Parathyroid adenoma (tissue), 2 donors: ENCODE results near the gene CDC14A.
A peak's percentile ranks its signal among the peaks of the same experiment; 100 is the strongest.

Source experiments
- H2AFZ ChIP-seq: fragments of 300-600 bp; sonication (generic); one replicate; pipeline ENCODE4 v1.7.0; 2017; ENCODE audit warnings: antibody characterized with exemption, mild to moderate bottlenecking
- H3K27ac ChIP-seq: fragments of 300-600 bp; sonication (generic); one replicate; pipeline ENCODE4 v1.7.0; 2017
- H3K27me3 ChIP-seq: fragments of 300-600 bp; sonication (generic); one replicate; pipeline ENCODE4 v1.7.0; 2017; ENCODE audit warnings: low read length; ENCODE audit not compliant: control insufficient read depth, insufficient read depth
- H3K36me3 ChIP-seq: fragments of 300-600 bp; sonication (generic); one replicate; pipeline ENCODE4 v1.7.0; 2017; ENCODE audit warnings: low read length; ENCODE audit not compliant: control insufficient read depth, insufficient read depth
- H3K4me1 ChIP-seq: fragments of 300-600 bp; sonication (generic); one replicate; pipeline ENCODE4 v1.7.0; 2017; ENCODE audit warnings: control low read depth
- H3K4me2 ChIP-seq: fragments of 300-600 bp; sonication (generic); one replicate; pipeline ENCODE4 v1.7.0; 2017; ENCODE audit warnings: low read length
- H3K4me3 ChIP-seq: fragments of 300-600 bp; sonication (generic); one replicate; pipeline ENCODE4 v1.7.0; 2017; ENCODE audit warnings: low read depth, low read length
- H3K79me2 ChIP-seq: fragments of 300-600 bp; sonication (generic); one replicate; pipeline ENCODE4 v1.7.0; 2017; ENCODE audit warnings: control low read depth
- H3K9ac ChIP-seq: fragments of 300-600 bp; sonication (generic); one replicate; pipeline ENCODE4 v1.7.0; 2017; ENCODE audit warnings: mild to moderate bottlenecking
- H3K9me3 ChIP-seq: fragments of 300-600 bp; sonication (generic); one replicate; pipeline ENCODE4 v1.7.0; 2017; ENCODE audit warnings: low read length; ENCODE audit not compliant: control insufficient read depth
- CTCF ChIP-seq: fragments of 300-600 bp; sonication (generic); IDR thresholded peaks from one replicate; pipeline ENCODE4 v1.7.0; 2017; ENCODE audit warnings: antibody characterized with exemption, mild to moderate bottlenecking
- donor health status: primary hyperparathyroidism.

Gene CDC14A

GRCh38 chr1:100462326-100463025 is 110.2 kb downstream of the CDC14A start:
- H3K27me3 ChIP-seq, result no peaks in the 10 kb centered on the region
- H3K9ac ChIP-seq, result no peak overlapping the region
- TF ChIP-seq CTCF, result no peak
- no peaks in the 10 kb centered on the region for H3K4me1 ChIP-seq
- no peaks in the 10 kb centered on the region for H3K79me2 ChIP-seq
- H3K36me3 ChIP-seq, result no peaks in the 10 kb centered on the region
- no peaks in the 10 kb centered on the region for H3K9me3 ChIP-seq
- no peak overlapping the region for H2AFZ ChIP-seq
- H3K27ac ChIP-seq, result no peak overlapping the region
- H3K4me2 ChIP-seq, result no peak overlapping the region
- no peak overlapping the region for H3K4me3 ChIP-seq

GRCh38 chr1:100463791-100464424 is 111.6 kb downstream of the CDC14A start:
- peaks cover 4% of the 10 kb centered on the region for H3K4me1 ChIP-seq
- no peaks in the 10 kb centered on the region for H3K9me3 ChIP-seq
- no peak overlapping the region for H3K4me2 ChIP-seq
- no peak overlapping the region for H3K4me3 ChIP-seq
- no peak overlapping the region for H3K9ac ChIP-seq
- H2AFZ ChIP-seq, result peak overlapping the region; percentile 16
- peak; percentile 74 for TF ChIP-seq CTCF
- H3K79me2 ChIP-seq, result no peaks in the 10 kb centered on the region
- no peaks in the 10 kb centered on the region for H3K27me3 ChIP-seq
- H3K27ac ChIP-seq, result no peak overlapping the region
- H3K36me3 ChIP-seq, result no peaks in the 10 kb centered on the region

DNA sequence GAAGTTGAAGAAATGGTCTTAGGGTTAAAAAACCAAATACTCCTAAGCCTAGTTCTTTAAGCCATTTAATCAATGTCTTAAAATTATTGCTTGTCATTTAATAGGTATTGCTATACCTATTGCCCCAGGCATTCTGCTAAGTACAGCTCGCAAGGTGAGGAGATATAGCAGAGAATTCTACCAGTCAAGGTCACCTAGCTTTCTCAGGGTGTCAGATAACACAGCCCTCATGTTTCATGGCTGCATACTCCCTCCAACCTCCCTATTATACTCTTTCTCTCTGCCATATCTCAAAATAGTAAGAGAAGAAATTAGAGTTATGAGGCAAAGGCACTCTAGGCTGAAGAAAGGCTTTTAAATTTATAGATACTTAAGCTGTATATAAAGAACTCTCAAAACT is 117.3 kb downstream of the CDC14A start:
- no peak overlapping the region for H3K4me3 ChIP-seq

GRCh38 chr1:100474834-100475233 is 122.5 kb downstream of the CDC14A start:
- Histone ChIP-seq H3K4me1 (no peaks in the 10 kb centered on the region), H3K27ac (no peak overlapping the region), H3K27me3 (no peaks in the 10 kb centered on the region), H3K4me2 (no peak overlapping the region), H3K4me3 (no peak overlapping the region), H3K79me2 (no peaks in the 10 kb centered on the region), H3K9ac (no peak overlapping the region), H3K36me3 (no peaks in the 10 kb centered on the region), H2AFZ (no peak overlapping the region), H3K9me3 (no peaks in the 10 kb centered on the region)
- TF ChIP-seq CTCF, result no peak

More for the DNA sequence above, 117.3 kb downstream of the CDC14A start:
- no peaks in the 10 kb centered on the region for H3K9me3 ChIP-seq
- peak overlapping the region; percentile 13 for H3K4me2 ChIP-seq
- TF ChIP-seq CTCF, result no peak
- H2AFZ ChIP-seq, result peak overlapping the region; percentile 39
- H3K27me3 ChIP-seq, result no peaks in the 10 kb centered on the region
- H3K4me1 ChIP-seq, result peaks cover 8% of the 10 kb centered on the region
- H3K9ac ChIP-seq, result no peak overlapping the region
- H3K36me3 ChIP-seq, result no peaks in the 10 kb centered on the region
- peak overlapping the region; percentile 84 for H3K27ac ChIP-seq
- no peaks in the 10 kb centered on the region for H3K79me2 ChIP-seq
